ENCODE results near the gene EHF. TPM values are rescaled to one million over a fixed set of nuclear protein-coding genes. Genes with fewer than 3 reads are reported as not detected.

Gene EHF
- polyA plus RNA-seq, 1 of the 3 experiments (the other 2 are of a cell fraction) = not detected

DNA sequence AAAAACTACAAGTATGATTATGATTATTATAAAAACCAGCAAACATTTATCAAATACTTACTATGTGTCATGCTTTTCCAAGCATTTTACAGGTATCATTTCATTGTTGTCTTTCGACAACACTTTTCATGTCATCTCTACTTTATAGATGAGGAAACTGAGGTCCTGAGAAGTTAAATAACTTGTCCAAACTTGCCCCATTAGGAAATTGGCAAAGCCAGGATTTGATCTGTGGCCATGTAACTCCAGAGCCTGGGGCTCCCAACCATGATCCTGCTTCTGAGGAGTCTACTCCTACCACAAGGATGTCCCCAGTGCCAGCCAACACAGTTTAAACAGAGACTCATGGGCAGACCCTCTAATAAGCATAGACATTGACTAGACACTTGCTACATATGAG lies 15.2 kb downstream of the EHF start:
- POLR2A ChIA-PET = no interaction called here
- no peak overlapping the region for H3K4me3 ChIP-seq (ENCODE audit: low read depth in 2 of 2, low read length in 1 of 2)
- no peaks in the 10 kb centered on the region for H3K9me2 ChIP-seq
- H3K4me1 ChIP-seq (ENCODE audit: control insufficient read depth in 1 of 2, insufficient read depth in 2 of 2, low read depth in 1 of 2, low read length in 1 of 2) = peaks cover 6 to 8% of the 10 kb centered on the region in 2 experiments; a peak in 3 of 4 replicates
- no peak for DNase-seq
- no peak overlapping the region for H3K9ac ChIP-seq
- no peaks in the 10 kb centered on the region for H3K9me3 ChIP-seq
- H2AFZ ChIP-seq (ENCODE audit: low read depth) = no peak overlapping the region
- no peak overlapping the region for H3K4me2 ChIP-seq
- H3K36me3 ChIP-seq (replicated peaks in 1 of 2; ENCODE audit: control insufficient read depth in 1 of 2, insufficient read depth in 2 of 2, low read length in 1 of 2) = no peaks in the 10 kb centered on the region
- H3F3A ChIP-seq (replicated peaks; ENCODE audit: insufficient read depth) = no peaks in the 10 kb centered on the region
- H3K79me2 ChIP-seq (ENCODE audit: insufficient read depth) = no peaks in the 10 kb centered on the region
- no peaks in the 10 kb centered on the region; the same call in 1 of the 2 replicates for H3K27me3 ChIP-seq (ENCODE audit: insufficient read depth)
- H3K27ac ChIP-seq (ENCODE audit: low read depth in 2 of 2, low read length in 1 of 2) = no peak overlapping the region
- TF ChIP-seq NRF1 (IDR thresholded peaks at IDR 0.05; ENCODE audit: low read depth, low read length) = no peak
- 67% methylated on average over 1 of the region's 1 CpG for WGBS (ENCODE audit: low lambda C conversion rate)
- no peaks in the 10 kb centered on the region for H4K20me1 ChIP-seq (ENCODE audit: insufficient read depth)
- CTCF ChIA-PET = interaction anchor here (0.9 kb wide), 1 partner anchor 21 kb away, joined by 3 read pairs; no protein-coding TSS in a partner anchor

DNA sequence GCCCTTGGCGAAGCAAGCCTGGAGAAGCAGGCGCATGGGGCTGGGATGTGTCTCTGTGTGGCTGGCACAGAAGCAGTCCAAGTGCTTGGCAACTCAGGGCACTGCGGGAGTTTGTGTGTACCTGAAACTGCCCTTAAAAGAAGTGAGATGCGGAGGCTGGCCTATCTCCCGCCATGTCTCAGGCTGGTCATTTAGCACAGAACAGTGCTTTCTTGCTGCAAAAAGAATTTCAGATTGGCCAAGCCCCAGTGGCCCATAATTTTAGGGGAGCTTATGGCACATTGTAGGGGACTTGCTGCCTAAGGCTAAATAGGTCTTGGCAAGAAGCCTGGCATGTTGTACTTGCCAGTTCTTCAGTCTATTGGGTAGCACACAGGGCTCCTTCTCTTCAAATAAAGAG lies 16.4 kb downstream of the EHF start:
- H3K27me3 ChIP-seq (ENCODE audit: insufficient read depth) = no peaks in the 10 kb centered on the region; the same call in 1 of the 2 replicates
- H4K20me1 ChIP-seq (ENCODE audit: insufficient read depth) = no peaks in the 10 kb centered on the region
- H3K9me2 ChIP-seq = no peaks in the 10 kb centered on the region
- H3K36me3 ChIP-seq (replicated peaks in 1 of 2; ENCODE audit: control insufficient read depth in 1 of 2, insufficient read depth in 2 of 2, low read length in 1 of 2) = no peaks in the 10 kb centered on the region
- H3K9me3 ChIP-seq = no peaks in the 10 kb centered on the region
- H3K4me2 ChIP-seq = no peak overlapping the region
- H3K9ac ChIP-seq = no peak overlapping the region
- DNase-seq = no peak
- H3K79me2 ChIP-seq (ENCODE audit: insufficient read depth) = no peaks in the 10 kb centered on the region
- H3K4me1 ChIP-seq (ENCODE audit: control insufficient read depth in 1 of 2, insufficient read depth in 2 of 2, low read depth in 1 of 2, low read length in 1 of 2) = peaks cover 8% of the 10 kb centered on the region in 2 experiments; a peak in 3 of 4 replicates
- TF ChIP-seq, protein P1, sequence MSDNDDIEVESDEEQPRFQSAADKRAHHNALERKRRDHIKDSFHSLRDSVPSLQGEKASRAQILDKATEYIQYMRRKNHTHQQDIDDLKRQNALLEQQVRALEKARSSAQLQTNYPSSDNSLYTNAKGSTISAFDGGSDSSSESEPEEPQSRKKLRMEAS (IDR thresholded peaks at IDR 0.05; ENCODE audit: low read depth) = no peak
- TF ChIP-seq NRF1 (IDR thresholded peaks at IDR 0.05; ENCODE audit: low read depth, low read length) = no peak
- no peak for TF ChIP-seq SIN3A (IDR thresholded peaks at IDR 0.05; ENCODE audit: borderline replicate concordance, low read depth, low read length)
- TF ChIP-seq FOSL2 (IDR thresholded peaks at IDR 0.05; ENCODE audit: borderline replicate concordance, low read depth) = no peak
- TF ChIP-seq, protein P2, sequence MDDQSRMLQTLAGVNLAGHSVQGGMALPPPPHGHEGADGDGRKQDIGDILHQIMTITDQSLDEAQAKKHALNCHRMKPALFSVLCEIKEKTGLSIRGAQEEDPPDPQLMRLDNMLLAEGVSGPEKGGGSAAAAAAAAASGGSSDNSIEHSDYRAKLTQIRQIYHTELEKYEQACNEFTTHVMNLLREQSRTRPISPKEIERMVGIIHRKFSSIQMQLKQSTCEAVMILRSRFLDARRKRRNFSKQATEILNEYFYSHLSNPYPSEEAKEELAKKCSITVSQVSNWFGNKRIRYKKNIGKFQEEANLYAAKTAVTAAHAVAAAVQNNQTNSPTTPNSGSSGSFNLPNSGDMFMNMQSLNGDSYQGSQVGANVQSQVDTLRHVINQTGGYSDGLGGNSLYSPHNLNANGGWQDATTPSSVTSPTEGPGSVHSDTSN (IDR thresholded peaks at IDR 0.05) = no peak
- TF ChIP-seq GATA2 (CRISPR knock-in tag; IDR thresholded peaks at IDR 0.05) = no peak
- TF ChIP-seq, protein P3, sequence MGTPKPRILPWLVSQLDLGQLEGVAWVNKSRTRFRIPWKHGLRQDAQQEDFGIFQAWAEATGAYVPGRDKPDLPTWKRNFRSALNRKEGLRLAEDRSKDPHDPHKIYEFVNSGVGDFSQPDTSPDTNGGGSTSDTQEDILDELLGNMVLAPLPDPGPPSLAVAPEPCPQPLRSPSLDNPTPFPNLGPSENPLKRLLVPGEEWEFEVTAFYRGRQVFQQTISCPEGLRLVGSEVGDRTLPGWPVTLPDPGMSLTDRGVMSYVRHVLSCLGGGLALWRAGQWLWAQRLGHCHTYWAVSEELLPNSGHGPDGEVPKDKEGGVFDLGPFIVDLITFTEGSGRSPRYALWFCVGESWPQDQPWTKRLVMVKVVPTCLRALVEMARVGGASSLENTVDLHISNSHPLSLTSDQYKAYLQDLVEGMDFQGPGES (IDR thresholded peaks at IDR 0.05; ENCODE audit: low read depth, low read length) = no peak
- no peak for TF ChIP-seq FOXJ3 (CRISPR knock-in tag; IDR thresholded peaks at IDR 0.05)
- TF ChIP-seq MEF2A (IDR thresholded peaks at IDR 0.05; ENCODE audit: borderline replicate concordance, low read depth) = no peak
- no peak for TF ChIP-seq RXRA (IDR thresholded peaks at IDR 0.05; ENCODE audit: borderline replicate concordance, low read depth)
- TF ChIP-seq EP300 (IDR thresholded peaks at IDR 0.05; ENCODE audit: borderline replicate concordance in 1 of 2, low read depth in 1 of 2, low read length in 1 of 2) = no peak
- TF ChIP-seq YY1 (IDR thresholded peaks at IDR 0.05; ENCODE audit: low read depth) = no peak
- H2AFZ ChIP-seq (ENCODE audit: low read depth) = no peak overlapping the region
- ChIA-PET CTCF (interaction anchor here (1.1 kb wide), 1 partner anchor 13 kb away, joined by 3 read pairs; no protein-coding TSS in a partner anchor), POLR2A (no interaction called here)
- WGBS (ENCODE audit: low lambda C conversion rate) = 96% methylated on average over 3 of the region's 5 CpGs
- no peak overlapping the region for H3K4me3 ChIP-seq (ENCODE audit: low read depth in 2 of 2, low read length in 1 of 2)
- H3F3A ChIP-seq (replicated peaks; ENCODE audit: insufficient read depth) = no peaks in the 10 kb centered on the region
- H3K27ac ChIP-seq (ENCODE audit: low read depth in 2 of 2, low read length in 1 of 2) = no peak overlapping the region

Measured in SK-N-SH (cell line).